ENCODE results near the gene ADAMTS15.

Gene ADAMTS15, protein sequence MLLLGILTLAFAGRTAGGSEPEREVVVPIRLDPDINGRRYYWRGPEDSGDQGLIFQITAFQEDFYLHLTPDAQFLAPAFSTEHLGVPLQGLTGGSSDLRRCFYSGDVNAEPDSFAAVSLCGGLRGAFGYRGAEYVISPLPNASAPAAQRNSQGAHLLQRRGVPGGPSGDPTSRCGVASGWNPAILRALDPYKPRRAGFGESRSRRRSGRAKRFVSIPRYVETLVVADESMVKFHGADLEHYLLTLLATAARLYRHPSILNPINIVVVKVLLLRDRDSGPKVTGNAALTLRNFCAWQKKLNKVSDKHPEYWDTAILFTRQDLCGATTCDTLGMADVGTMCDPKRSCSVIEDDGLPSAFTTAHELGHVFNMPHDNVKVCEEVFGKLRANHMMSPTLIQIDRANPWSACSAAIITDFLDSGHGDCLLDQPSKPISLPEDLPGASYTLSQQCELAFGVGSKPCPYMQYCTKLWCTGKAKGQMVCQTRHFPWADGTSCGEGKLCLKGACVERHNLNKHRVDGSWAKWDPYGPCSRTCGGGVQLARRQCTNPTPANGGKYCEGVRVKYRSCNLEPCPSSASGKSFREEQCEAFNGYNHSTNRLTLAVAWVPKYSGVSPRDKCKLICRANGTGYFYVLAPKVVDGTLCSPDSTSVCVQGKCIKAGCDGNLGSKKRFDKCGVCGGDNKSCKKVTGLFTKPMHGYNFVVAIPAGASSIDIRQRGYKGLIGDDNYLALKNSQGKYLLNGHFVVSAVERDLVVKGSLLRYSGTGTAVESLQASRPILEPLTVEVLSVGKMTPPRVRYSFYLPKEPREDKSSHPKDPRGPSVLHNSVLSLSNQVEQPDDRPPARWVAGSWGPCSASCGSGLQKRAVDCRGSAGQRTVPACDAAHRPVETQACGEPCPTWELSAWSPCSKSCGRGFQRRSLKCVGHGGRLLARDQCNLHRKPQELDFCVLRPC

DNA sequence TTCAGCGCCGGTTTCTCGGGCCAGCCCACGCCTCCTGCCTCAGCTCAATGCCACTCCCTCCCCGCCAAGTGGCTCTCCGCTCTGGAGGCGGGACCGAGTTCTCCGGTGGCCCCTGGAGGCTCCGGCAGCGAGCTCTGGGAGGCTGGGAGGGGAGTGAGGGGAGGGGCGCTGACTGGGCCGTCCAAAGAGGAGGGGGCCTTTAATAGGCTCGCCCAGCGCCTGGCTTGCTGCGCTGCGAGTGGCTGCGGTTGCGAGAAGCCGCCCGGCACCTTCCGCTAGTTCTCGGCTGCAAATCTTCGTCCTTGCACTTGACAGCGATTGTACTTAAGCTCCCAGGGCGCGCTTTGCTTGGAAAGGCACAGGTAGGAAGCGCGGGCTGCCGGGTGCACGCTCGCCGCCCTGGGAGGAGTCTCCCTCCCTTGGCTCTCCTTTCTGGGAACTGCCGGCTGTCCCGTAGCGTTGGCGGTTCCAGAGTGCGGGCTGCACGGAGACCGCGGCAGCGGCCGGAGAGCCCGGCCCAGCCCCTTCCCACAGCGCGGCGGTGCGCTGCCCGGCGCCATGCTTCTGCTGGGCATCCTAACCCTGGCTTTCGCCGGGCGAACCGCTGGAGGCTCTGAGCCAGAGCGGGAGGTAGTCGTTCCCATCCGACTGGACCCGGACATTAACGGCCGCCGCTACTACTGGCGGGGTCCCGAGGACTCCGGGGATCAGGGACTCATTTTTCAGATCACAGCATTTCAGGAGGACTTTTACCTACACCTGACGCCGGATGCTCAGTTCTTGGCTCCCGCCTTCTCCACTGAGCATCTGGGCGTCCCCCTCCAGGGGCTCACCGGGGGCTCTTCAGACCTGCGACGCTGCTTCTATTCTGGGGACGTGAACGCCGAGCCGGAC is at the start of gene ADAMTS15:
TSS of gene ADAMTS15 (plus strand) at position 230 of the 894 bp plus-strand sequence. CDS start at position 559, 329 bp downstream.
- DNase-seq: no peak

DNA sequence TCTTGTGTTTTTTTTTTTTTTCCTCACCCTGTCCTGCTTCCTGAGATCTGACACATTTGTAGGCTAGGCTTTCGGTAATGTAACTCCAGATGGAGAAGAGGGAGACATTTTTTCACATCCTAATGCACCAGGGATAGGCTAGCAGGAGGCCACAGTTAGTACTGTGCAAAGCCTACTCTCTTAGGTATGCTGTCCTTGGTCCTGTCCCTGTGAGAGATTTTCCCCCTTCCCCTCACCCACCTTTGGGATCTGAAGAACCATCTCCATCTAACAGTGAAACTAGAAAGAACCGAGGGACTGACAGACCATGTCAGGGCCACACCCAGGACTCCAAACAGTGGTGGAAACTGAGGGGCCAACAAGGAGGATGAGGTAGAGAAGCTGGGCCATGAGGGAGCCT is 49.2 kb upstream of the ADAMTS15 start:
- no peak for DNase-seq

DNA sequence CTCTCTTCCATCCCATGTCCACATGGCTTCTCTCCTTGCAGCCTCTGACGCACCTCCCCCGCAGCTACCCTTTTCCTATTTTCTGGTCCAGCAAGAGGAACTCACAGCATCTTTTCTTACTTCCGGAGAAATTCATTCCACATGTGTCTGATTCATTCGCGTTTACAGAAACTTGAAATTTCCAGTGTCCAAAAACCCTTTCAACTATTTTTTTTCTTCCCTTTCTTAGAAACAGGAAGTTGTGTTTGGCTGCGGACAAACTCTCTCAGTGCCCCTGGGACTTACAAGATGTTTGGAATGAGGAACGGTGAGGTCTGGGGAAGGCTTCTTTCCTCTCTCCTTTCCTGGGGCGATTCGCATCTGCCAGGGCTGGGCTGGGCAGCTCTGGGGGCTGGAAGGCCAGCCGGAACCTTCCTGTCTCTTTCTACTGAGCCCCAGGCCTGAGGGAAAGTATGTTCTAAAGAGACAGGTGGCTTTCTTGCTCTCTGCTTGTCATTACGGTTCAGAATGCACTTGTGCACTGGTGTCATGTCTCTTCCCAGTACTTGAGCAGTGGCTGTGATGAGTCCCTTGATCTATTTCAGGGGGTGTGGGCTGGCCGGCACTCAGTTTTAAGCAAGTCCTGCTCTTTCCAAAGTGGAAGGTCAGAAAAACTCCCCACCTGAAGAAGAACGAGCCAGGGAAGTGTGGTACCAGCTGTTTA is 47.5 kb upstream of the ADAMTS15 start:
- no peak for DNase-seq

DNA sequence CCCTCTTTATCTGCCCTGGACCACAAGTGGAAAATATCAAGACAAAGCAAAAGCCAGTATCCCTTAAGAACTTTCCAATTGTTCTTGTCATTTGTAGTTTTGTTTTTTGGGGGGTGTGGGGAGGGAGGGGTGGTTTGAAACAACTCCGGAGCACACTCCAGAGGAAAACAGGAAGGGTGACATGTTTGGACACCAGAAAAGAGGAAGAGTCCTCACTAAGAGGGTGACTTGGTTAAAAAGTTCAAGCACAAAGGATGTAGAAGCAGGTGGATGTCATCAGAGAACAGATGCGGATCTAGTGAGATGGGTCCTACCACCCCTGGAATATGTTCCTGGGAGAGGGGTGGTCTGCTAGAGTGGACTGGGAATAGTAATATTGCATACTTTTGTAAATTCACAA is 45.9 kb upstream of the ADAMTS15 start:
- DNase-seq: no peak

DNA sequence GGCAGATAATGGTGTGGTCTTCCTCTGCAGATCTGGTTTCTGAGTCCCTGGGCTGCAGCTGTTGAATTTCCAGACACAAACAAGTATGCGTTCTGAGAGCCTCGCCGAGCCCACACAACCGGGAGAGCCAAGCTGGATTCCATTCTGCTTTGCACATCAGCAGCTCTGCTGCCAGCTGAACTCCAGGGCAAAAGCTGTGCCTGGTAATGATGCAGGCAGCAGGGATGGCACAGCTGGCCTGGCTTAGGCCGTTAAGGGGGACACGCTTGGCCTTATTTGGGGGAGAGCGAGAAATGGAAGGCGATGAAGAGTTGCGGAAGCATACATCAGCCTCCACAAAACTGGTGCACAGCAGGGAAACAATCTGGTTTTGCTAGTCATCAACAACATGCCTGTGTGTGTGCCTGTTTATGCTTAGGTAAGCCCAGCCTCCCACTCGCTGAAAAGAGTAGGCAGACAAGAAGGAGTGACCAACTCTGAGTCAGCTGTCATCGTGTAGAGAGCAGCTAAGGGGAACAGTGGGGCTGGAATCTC is 45.1 kb upstream of the ADAMTS15 start:
- no peak for DNase-seq

DNA sequence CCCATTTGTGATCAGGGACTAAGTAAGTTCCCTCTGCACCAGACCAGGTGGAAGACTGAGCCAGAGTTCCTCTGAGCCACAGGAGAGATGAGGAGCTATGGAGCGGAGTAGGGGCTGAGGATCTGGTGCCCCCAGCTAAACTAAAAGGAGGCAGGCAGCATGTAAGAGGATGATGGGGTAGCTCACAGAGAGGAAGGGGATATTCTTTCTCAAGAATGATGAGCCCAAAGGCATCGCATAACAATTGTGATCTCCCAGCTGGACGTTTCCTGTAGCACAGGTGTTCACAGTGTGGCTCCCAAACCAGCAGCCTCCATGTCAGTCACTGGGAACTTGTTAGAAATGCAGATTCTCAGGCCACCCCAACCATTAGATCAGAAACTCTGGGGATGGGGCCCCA is 44.5 kb upstream of the ADAMTS15 start:
- no peak for DNase-seq

DNA sequence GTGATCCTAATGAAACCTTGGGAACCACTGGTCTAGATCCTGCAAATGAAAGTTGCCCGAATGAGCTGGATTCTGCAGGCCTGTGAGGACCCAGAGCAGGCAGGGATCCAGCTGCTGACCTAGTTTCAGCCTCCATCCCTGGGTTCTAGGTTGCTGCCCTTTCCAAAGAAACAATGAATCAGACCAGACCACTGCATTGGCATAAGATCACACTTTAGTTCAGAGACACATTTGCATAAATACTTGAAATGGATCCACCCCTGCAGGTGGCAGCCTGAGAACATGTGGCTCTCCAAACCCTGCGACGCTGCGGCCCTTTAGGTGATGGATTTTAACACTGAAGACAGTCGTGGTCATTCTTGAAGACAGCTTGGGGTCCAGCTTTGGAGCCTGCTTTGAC is 43.7 kb upstream of the ADAMTS15 start:
- no peak for DNase-seq

DNA sequence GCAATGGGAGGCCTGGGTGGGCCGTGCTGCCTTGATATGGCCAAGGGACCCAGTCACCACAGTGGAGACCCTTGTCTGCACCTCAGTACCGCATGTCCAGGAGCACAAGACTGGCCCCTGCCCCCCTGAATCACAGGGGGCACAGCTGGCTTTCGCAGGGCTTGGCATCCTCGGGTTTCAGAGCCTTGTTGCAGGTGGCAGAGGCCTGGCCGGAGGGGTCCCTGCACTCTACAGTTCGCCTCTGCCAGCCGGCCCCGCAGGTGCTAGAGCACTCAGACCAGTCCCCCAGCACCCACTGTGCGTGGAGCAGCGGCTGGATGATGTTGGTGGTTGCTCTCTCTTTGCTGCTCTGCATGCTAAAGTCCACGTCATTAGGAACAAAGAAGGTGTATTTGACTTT is 43.0 kb upstream of the ADAMTS15 start:
- DNase-seq: no peak

DNA sequence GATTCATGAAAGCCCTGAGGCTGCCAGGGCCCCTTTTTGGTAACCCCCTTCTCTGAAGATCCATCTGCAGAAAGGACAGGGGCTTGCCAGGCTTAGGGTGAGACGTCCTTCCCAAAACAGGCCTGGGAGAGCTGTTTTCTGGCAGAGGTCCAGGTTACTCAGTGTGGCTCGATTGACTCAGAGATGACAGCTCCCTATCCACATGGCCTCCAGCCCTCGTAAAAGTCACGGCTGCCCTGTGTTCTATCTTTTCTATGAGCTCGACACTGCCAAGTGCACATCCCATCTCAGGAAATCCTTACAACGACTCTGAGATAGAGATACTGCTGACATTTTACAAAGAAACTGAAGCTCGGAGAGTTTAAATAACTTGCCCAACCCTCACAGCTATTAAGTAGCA is 40.5 kb upstream of the ADAMTS15 start:
- DNase-seq: no peak

DNA sequence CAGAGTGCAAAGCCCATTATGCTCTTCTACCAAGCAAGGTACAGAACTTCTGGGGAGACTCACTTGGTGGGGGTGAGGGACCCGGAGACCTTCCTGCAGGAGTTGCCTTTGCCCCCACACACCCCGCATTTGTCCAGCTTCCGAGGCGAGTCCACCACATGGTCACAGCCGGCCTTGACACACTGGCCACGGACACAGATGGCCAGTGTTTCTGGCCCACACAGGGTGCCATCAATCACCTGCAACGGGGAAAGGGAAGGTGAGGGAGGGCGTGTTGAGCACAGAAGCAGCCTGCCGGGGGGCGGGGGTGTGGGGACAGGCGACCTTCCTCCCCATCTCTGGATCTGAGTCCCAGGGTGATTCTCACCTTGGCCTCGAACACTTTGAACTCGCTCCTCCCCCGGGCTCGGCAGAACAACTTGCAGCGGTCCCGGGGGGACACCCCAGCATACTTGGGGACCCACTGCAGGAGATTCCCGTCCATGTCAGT is 40.0 kb upstream of the ADAMTS15 start:
- no peak for DNase-seq

DNA sequence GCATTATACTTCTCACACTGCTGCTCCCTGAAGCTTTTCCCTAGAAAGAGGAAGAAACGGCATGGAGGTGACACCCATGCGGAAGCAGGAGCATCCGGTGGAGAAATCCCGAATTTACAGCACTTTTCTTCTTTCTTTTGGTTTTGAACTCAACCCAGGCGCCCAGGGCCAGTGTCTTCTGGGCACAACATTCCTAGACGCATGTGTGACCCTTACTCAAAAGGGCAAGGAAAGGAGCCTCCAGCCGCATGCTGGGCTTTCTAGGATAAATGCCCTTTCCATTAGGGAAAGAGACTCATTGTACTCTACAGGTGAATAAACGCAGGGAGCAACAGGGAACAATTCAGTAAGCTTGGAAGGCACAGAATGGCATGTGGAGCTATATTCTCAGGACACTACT is 39.5 kb upstream of the ADAMTS15 start:
- no peak for DNase-seq

DNA sequence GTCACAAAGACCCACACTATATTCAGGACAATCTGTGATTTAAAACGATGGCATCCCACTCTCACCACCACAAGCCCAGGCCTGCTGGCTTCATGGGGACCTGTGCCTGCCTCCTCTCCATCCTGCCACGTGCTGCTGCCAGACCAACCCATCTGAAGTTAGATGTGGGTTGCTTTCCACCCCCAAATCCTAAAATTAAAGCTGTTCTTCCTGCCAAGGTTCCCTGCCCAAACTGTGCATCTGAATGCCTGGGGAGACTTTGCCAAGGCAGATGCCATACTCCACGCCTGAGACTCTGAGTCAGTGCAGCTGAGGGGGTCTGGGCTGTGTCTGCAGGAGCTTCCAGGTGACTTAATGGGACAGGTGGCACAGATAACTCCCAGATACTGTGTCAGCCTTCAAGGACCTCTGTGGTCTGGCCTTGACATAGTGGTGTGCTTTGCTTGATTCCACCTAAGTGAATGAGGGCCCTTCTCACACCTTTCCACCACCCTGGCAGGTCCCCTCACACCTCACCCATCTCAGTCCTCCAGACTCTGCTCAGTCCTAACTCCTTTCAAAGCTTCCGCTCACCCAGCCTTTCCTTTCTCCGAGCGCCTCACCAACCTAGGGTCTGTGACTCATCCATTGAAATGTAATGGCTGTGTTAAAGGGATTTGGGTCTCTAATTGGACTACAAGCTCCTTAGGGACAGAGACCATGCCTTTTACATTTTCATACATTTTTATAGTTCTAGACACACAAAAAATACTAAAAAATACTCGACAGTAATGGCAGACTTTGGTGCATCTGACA is 38.7 kb upstream of the ADAMTS15 start:
- DNase-seq: no peak

DNA sequence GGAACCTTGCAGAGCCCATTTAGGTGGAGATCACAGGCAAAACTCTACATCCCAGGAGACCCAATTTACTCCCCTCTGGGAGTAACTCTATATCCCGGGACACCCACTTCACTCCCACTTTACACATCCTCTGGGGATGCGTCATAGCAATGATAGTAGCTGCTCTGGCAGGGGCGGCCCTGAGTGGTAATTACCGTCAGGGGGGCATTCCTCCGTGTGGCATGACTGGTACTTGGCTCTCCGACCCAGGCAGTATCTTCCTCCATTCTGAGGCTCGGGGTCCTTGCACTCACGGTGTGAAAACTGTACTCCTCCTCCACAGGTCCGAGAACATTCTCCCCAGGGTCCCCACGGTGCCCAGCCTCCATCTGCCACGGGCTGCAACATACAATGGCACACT is 37.2 kb upstream of the ADAMTS15 start:
- no peak for DNase-seq

DNA sequence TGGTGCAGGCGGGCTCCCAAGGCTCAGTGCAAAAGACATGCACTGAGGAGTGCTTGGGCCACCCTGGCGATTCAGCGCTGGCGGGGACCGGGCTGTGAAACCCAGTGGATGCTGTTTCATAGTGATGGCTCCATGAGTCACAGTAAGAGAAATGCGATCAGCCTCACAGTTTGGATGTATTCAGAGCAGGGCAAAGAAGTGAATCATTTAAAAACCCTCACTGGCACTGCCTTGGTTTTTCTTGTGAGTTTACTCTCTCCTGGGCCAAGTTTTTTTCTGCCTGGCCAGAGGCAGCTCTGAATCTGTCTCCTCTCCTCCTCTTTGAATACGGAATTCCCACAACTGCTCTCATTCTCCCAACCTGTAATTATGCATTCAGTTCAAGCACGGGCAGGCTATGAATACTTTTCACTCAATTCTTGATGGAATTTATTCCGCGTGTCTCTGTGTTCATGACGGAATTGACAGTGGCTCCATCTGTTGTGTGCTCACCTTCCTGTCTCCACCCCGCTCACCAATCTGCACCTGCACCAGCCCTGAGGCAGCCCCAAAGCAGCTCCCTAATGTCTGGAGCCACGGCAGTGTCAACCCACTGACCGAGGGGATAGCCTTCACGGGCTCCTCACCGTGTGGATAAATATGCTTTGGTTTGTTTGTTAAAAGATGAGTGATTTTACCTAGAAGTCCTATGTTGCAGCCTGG is 34.9 kb upstream of the ADAMTS15 start:
- no peak for DNase-seq

DNA sequence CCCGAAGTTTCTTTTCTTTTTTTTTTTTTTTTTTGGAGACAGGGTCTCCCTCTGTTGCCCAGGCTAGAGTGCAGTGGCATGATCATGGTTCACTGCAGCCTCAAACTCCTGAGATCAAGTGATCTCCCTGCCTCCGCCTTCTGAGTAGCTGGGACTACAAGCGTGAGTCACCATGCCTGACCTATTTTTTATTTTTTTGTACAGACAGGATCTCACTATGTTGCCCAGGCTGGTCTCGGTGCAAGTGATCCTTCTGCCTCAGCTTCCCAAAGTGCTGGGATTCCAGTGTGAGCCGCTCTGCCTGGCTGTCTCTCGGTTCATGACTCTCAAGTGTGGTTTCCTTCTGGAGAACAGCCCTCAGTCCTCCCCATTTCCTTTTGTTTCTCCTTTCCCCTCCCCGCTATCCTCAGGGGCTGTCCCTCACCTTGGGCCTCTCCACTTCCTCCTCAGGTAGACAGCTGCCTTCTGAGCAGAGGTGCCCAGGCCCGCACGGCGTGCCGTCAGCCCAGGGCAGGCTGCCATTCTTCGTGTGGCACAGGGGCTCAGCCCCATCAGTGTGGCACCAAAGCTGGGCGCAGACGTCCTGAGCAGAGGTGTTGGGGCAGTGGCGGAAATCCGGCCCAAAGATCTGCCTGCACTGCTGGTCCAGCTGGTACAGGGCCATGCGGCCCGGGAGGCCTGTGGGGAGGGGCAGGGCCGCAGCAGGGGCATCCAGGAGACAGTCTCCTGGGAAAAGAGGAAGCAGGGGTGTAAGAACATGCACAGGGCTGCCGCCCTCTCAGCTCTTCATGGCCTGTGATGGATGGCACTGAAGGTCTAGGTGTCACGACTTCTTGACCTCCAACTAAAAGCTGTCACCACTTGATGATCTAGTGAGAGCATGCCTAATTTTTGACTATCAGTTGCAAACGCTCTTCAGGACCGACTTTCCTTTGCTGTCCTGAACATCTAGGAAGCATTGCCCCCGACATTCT is 34.1 kb upstream of the ADAMTS15 start:
- no peak for DNase-seq

DNA sequence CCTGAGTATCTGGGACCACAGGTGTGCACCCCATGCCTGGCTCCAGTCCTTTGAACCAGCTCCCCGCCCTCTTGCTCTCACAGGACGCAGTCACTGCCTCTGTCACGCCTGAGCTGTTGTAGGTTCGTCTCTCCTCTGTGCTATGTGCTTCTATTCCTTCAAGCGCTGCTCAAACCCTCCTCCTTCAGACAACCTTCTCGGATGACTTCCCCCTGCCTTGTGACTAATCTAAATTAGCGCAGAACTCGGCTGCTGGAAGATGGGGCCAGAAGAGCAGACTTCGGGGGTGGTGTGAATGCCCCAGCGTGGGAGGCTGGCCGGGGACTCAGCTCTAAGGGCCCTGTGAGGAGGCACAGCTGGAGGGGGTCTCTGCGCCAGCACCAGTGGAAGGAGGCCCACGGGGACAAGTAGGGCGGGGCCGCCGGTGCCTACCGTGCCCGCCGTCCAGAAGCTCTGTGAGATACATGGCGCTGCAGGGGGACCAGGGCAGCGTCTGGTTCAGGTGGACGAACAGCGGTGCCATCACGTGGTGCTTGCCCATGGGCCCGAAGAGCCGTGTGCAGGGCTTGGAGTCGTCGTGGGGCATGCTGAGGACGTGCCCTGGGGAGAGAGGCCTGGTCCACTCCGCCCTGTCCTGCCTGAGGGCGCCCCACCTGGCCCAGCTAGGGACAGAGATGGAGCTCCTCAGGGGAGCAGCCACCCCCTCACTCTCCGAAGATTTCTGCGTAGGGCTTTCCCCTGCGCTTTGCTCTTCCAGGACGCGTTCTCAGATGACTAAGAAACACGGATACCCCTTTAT is 32.5 kb upstream of the ADAMTS15 start:
- no peak for DNase-seq

DNA sequence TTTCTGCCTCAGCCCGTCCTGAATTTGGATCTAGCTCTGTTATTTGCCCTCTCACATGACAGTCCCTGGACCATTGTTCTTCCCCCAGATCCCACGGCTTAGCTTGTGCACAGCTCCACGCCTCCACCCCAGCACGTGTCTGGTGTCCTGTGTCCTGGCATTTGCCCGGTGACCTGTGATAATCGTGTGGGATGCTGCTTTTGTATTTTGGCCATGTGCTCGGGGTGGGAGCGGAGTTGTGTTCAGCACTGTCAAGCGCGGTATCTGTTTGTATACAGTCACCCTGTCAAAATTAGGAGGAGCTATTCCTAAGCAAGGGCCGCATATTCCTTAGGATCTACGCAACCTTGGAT is 31.9 kb upstream of the ADAMTS15 start:
- no peak for DNase-seq

DNA sequence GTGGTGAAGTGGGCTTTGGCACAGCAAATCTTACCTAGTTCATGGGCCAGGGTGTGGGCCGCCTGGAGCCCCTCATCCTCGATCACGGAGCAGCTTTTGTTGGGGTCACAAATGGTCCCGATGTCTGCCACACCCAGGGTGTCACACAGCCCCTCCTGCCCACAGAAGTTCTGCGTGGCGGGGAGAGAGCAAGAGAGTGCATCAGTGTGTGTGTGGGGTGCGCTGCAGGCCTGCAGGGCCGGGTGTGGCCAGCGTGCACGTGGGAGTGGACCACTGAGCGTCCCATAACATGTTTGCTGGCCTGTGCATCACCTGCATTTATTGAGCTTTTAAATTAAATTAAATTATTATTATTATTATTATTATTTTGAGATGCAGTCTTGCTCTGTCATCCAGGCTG is 31.5 kb upstream of the ADAMTS15 start:
- no peak for DNase-seq
